Left lung (tissue), 10 donors: ENCODE results near the gene DNMT1. TPM values are rescaled to one million over a fixed set of nuclear protein-coding genes. Genes with fewer than 3 reads are reported as not detected.

Experiments
- ATAC-seq: fragments of 200-7000 bp; cut with Tn5 transposase; one replicate; pipeline ENCODE4 v1.9.1; 2020; ENCODE audit warnings: moderate library complexity
- DNase-seq, 4 donors: peaks; one replicate each; pipeline ENCODE4 v3.0.0-alpha.2; 2013 to 2020
- H3K27ac ChIP-seq, 2 donors: fragments of 200-600 bp; sonication (generic) in 1 of 2; one replicate each; pipeline versions ENCODE4 v1.5.0 to v1.8.0; 2020 to 2021
- H3K27me3 ChIP-seq, 2 donors: fragments of 200-600 bp; sonication (generic) in 1 of 2; one replicate each; pipeline versions ENCODE4 v1.5.0 to v1.8.0; 2020 to 2021
- H3K36me3 ChIP-seq, 2 donors: fragments of 200-600 bp; sonication (generic) in 1 of 2; one replicate each; pipeline versions ENCODE4 v1.5.0 to v1.8.0; 2020 to 2021
- H3K4me1 ChIP-seq, 2 donors: fragments of 200-600 bp; one replicate each; pipeline ENCODE4 v1.8.0; 2021
- H3K4me3 ChIP-seq, 2 donors: fragments of 200-600 bp; sonication (generic) in 1 of 2; one replicate each; pipeline versions ENCODE4 v1.5.0 to v1.8.0; 2020 to 2021; ENCODE audit warnings: mild to moderate bottlenecking in 1 of 2
- H3K9me3 ChIP-seq, 2 donors: fragments of 200-600 bp; sonication (generic) in 1 of 2; one replicate each; pipeline versions ENCODE4 v1.5.0 to v1.8.0; 2020 to 2021
- CTCF ChIP-seq, 2 donors: fragments of 200-600 bp; sonication (generic) in 1 of 2; IDR thresholded peaks; one replicate each; pipeline versions ENCODE4 v1.5.0 to v1.8.0; 2021; ENCODE audit warnings: antibody characterized with exemption in 2 of 2
- intact Hi-C, 2 donors: fragments of 100-400 bp; cut with DNase I; formaldehyde crosslinking; loops; one replicate each; pipeline versions ENCODE4 v1.11.2 to v1.14.2; 2022
- polyA plus RNA-seq, 6 donors: library from polyadenylated mRNA; unstranded; fragments of 120-200 nt; gene quantifications; one replicate each; pipeline ENCODE4 v1.2.1, GENCODE V29; 2013; ENCODE audit not compliant: insufficient read length in 6 of 6
- total RNA-seq, 2 donors: library from RNA; stranded (reverse); fragmentation: NEBNext Ultra II Directional; extraction: Animal tissue kit (Norgen Biotek cat#: 25700); gene quantifications; one replicate each; pipeline ENCODE4 v1.2.1, GENCODE V29; 2021
- donor health status: DM: no; HTN: yes; CAD: no.
- donor health status: DM: no; HTN: no; CAD: no.

The DNMT1 gene
- total and polyA plus RNA-seq, 8 donors = 65.1 to 191 (median 144) TPM

- Histone ChIP-seq H3K27me3 (no peaks in the 10 kb centered on the region), H3K27ac (no peak overlapping the region), H3K4me3 (no peak overlapping the region), H3K9me3 (no peaks in the 10 kb centered on the region), H3K4me1 (peaks cover 0 to 23% of the 10 kb centered on the region in 2 donors), H3K36me3 (peaks cover 0 to 18% of the 10 kb centered on the region in 2 donors)
- no peak for TF ChIP-seq CTCF (IDR thresholded peaks at IDR 0.05)
- intact Hi-C loops = no loop called here
- DNase-seq (no peak), ATAC-seq (no peak)
Observed at GRCh38 chr19:10223488-10224213, 28.9 kb upstream of the DNMT1 start.

- TF ChIP-seq CTCF (IDR thresholded peaks at IDR 0.05) = no peak
- DNase-seq = no peak
- intact Hi-C loops = no loop called here
- H3K9me3 ChIP-seq = no peaks in the 10 kb centered on the region
- peaks cover 0 to 18% of the 10 kb centered on the region in 2 donors for H3K4me1 ChIP-seq
- no peak for ATAC-seq
- H3K27me3 ChIP-seq = no peaks in the 10 kb centered on the region
- H3K27ac ChIP-seq = no peak overlapping the region
- peaks cover 0 to 18% of the 10 kb centered on the region in 2 donors for H3K36me3 ChIP-seq
- no peak overlapping the region for H3K4me3 ChIP-seq
Observed at GRCh38 chr19:10222201-10222890, 27.6 kb upstream of the DNMT1 start.

GRCh38 chr19:10220695-10221094 lies 25.9 kb upstream of the DNMT1 start:
- no peak overlapping the region for H3K27ac ChIP-seq
- no peaks in the 10 kb centered on the region for H3K9me3 ChIP-seq
- intact Hi-C loops = no loop called here
- TF ChIP-seq CTCF (IDR thresholded peaks at IDR 0.05) = no peak
- no peak overlapping the region for H3K4me3 ChIP-seq
- no peak for ATAC-seq
- DNase-seq = no peak
- H3K36me3 ChIP-seq = peaks cover 0 to 18% of the 10 kb centered on the region in 2 donors
- no peaks in the 10 kb centered on the region for H3K27me3 ChIP-seq
- H3K4me1 ChIP-seq = peaks cover 0 to 18% of the 10 kb centered on the region in 2 donors

GRCh38 chr19:10219678-10220077 lies 24.9 kb upstream of the DNMT1 start:
- peak; percentile 71 for ATAC-seq
- Histone ChIP-seq H3K4me3 (no peak overlapping the region), H3K27ac (no peak overlapping the region), H3K4me1 (peaks cover 0 to 18% of the 10 kb centered on the region in 2 donors), H3K27me3 (no peaks in the 10 kb centered on the region), H3K36me3 (peaks cover 0 to 18% of the 10 kb centered on the region in 2 donors), H3K9me3 (no peaks in the 10 kb centered on the region)
- peak in 1 of 4 donors; percentile 41 for DNase-seq
- intact Hi-C loops = no loop called here
- no peak for TF ChIP-seq CTCF (IDR thresholded peaks at IDR 0.05)

- no peaks in the 10 kb centered on the region for H3K36me3 ChIP-seq
- intact Hi-C loops = no loop called here
- H3K4me1 ChIP-seq = peaks cover 0 to 15% of the 10 kb centered on the region in 2 donors
- DNase-seq = no peak
- H3K4me3 ChIP-seq = no peak overlapping the region
- ATAC-seq = no peak
- H3K9me3 ChIP-seq = no peaks in the 10 kb centered on the region
- no peak overlapping the region for H3K27ac ChIP-seq
- no peaks in the 10 kb centered on the region for H3K27me3 ChIP-seq
- TF ChIP-seq CTCF (IDR thresholded peaks at IDR 0.05) = no peak
Observed at GRCh38 chr19:10217085-10217484, 22.3 kb upstream of the DNMT1 start.
